H1 (cell line): ENCODE measurements around the gene HBEGF. TPM values are rescaled to one million over a fixed set of nuclear protein-coding genes. Genes with fewer than 3 reads are reported as not detected.

Source experiments
- CTCF ChIP-seq, 3 experiments: IDR thresholded peaks; 1 replicate in 2 of 3; 2 replicates in 1 of 3; pipeline versions ENCODE4 v1.5.1 to v1.6.1; 2011; ENCODE audit warnings: low read length in 3 of 3, mild to moderate bottlenecking in 3 of 3, inconsistent platforms in 2 of 3, low read depth in 1 of 3, moderate library complexity in 1 of 3; ENCODE audit not compliant: insufficient read depth in 1 of 3; ENCODE audit errors: control extremely low read depth in 1 of 3
- HDAC2 ChIP-seq, 2 experiments: fragments of 300-600 bp in 1 of 2; sonication (generic) in 1 of 2; IDR thresholded peaks; 2 replicates each; pipeline ENCODE4 v1.6.1; 2011 to 2012; ENCODE audit warnings: low read depth in 2 of 2, low read length in 2 of 2, mild to moderate bottlenecking in 2 of 2, moderate library complexity in 2 of 2, borderline replicate concordance in 1 of 2, inconsistent platforms in 1 of 2
- MAFK ChIP-seq: IDR thresholded peaks from 2 replicates; pipeline ENCODE4 v1.6.1; 2012; ENCODE audit warnings: low read depth, mild to moderate bottlenecking, improper control_type of control experiment, low read length
- POU5F1 ChIP-seq: IDR thresholded peaks from 2 replicates; pipeline ENCODE4 v1.6.1; 2011; ENCODE audit warnings: low read depth, mild to moderate bottlenecking, low read length, moderate library complexity
- TEAD4 ChIP-seq: IDR thresholded peaks from 2 replicates; pipeline ENCODE4 v1.6.1; 2012; ENCODE audit warnings: low read depth, low read length, inconsistent platforms, mixed read lengths
- polyA plus RNA-seq, 7 experiments: library from polyadenylated mRNA; depleted of rRNA in 3 of 7; stranded (reverse) in 5 of 7; unstranded in 2 of 7; fragments of >200 nt in 5 of 7; fragments of 200-250 nt in 2 of 7; gene quantifications; 1 replicate in 5 of 7; 2 replicates in 1 of 7; 4 replicates in 1 of 7; pipeline versions ENCODE4 v1.2.1 to v1.2.3, GENCODE V29; 2011 to 2013; ENCODE audit warnings: missing spikeins in 2 of 7, mixed read lengths in 2 of 7
- total RNA-seq: library from RNA; stranded (reverse); fragmentation: NEBNext Ultra II Directional; extraction: Animal tissue kit (Norgen Biotek cat#: 25700); gene quantifications from 2 replicates; pipeline ENCODE4 v1.2.1, GENCODE V29; 2021

HBEGF gene
- total and polyA plus RNA-seq, 2 of the 8 experiments (the other 6 are each of a cell fraction or from before 2014, with no cell fraction given) = 2.4 to 2.5 TPM

GRCh38 chr5:140317859-140318258, 28.5 kb downstream of the HBEGF start (continued):
- no peak for TF ChIP-seq HDAC2 (IDR thresholded peaks at IDR 0.05; ENCODE audit: borderline replicate concordance in 1 of 2, low read depth in 2 of 2, low read length in 2 of 2)
- TF ChIP-seq CTCF (IDR thresholded peaks at IDR 0.05; ENCODE audit: control extremely low read depth in 1 of 3, insufficient read depth in 1 of 3, low read depth in 1 of 3, low read length in 3 of 3) = no peak
- no peak for TF ChIP-seq TEAD4
- no peak for TF ChIP-seq POU5F1
- TF ChIP-seq MAFK = no peak
